Mammary epithelial cell (primary cell): ENCODE results near the gene PDLIM1.

Experiments
- EZH2 ChIP-seq: IDR thresholded peaks from 2 replicates; pipeline ENCODE4 v1.6.1; 2012; ENCODE audit warnings: low read length, inconsistent platforms, borderline replicate concordance
- TF ChIP-seq, protein P1 (sequence below), 2 donors: IDR thresholded peaks in 1 of 2; conservative IDR thresholded peaks in 1 of 2; 2 replicates each; pipeline ENCODE4 v1.5.1; 2011 to 2012; ENCODE audit warnings: inconsistent platforms in 2 of 2, low read length in 2 of 2, mild to moderate bottlenecking in 2 of 2, control low read depth in 1 of 2, low read depth in 1 of 2; ENCODE audit not compliant: insufficient read depth in 1 of 2; ENCODE audit errors: extremely low read depth in 1 of 2

DNA sequence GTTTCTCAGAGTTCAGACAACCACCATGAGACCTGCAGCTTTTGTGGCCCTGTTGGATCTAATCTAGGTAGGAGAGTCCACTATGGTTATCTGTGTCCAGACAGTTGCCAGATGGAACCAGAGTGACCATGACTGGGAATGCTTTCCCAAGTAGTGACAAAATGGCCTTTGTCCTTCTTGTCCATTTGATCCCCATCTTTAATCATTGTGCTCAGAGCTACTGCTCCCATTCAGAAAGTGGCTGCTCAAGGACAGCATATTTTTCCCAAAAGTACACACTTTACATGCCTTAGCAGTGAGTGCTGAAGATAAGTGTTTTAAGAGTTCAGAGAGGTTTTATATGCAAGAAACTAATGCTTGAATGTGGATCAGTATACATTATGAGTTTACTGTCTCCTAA lies 102.2 kb downstream of the PDLIM1 start:
- TF ChIP-seq, protein P1, sequence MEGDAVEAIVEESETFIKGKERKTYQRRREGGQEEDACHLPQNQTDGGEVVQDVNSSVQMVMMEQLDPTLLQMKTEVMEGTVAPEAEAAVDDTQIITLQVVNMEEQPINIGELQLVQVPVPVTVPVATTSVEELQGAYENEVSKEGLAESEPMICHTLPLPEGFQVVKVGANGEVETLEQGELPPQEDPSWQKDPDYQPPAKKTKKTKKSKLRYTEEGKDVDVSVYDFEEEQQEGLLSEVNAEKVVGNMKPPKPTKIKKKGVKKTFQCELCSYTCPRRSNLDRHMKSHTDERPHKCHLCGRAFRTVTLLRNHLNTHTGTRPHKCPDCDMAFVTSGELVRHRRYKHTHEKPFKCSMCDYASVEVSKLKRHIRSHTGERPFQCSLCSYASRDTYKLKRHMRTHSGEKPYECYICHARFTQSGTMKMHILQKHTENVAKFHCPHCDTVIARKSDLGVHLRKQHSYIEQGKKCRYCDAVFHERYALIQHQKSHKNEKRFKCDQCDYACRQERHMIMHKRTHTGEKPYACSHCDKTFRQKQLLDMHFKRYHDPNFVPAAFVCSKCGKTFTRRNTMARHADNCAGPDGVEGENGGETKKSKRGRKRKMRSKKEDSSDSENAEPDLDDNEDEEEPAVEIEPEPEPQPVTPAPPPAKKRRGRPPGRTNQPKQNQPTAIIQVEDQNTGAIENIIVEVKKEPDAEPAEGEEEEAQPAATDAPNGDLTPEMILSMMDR (conservative IDR thresholded peaks at IDR 0.05 in 1 of 2, IDR thresholded peaks at IDR 0.05 in 1 of 2; ENCODE audit: extremely low read depth in 1 of 2, insufficient read depth in 1 of 2, low read depth in 1 of 2, low read length in 2 of 2), result no peak
- TF ChIP-seq EZH2, result no peak
